GM12878 (cell line): ENCODE measurements around the gene SCTR. TPM values are rescaled to one million over a fixed set of nuclear protein-coding genes. Genes with fewer than 3 reads are reported as not detected.

Experiments
- ATAC-seq: fragments of 200-7000 bp; cut with Tn5 transposase; 3 replicates; pipeline ENCODE4 v1.9.1; 2020; ENCODE audit warnings: mild to moderate bottlenecking, moderate library complexity
- BruUV-seq: library from RNA; stranded (reverse); fragments of 400-500 nt; replicated peaks from 2 replicates; lab custom pipeline; 2021; lab: Mats Ljungman, UMichigan
- CTCF ChIA-PET: fragments of 300-600 bp; sonication (Branson Sonifier 250); formaldehyde crosslinking; extraction: SDS; loops from one replicate; lab custom pipeline; 2021; ENCODE audit warnings: inconsistent platforms; lab: Yijun Ruan, JAX
- POLR2A ChIA-PET: fragments of 350-600 bp; formaldehyde crosslinking; extraction: SDS; loops from one replicate; lab custom pipeline; 2021; ENCODE audit warnings: inconsistent platforms; lab: Charles Lee
- RAD21 ChIA-PET: fragments of 300-600 bp; sonication (Branson Sonifier 250); formaldehyde crosslinking; loops from one replicate; lab custom pipeline; 2023; ENCODE audit warnings: antibody characterized with exemption; ENCODE audit not compliant: unreplicated experiment; lab: Charles Lee
- SMC1A ChIA-PET: fragments of 300-600 bp; sonication (Branson Sonifier 250); formaldehyde crosslinking; loops from one replicate; lab custom pipeline; 2023; ENCODE audit not compliant: unreplicated experiment, uncharacterized antibody; lab: Charles Lee
- DNase-seq: peaks from one replicate; pipeline ENCODE4 v3.0.0-alpha.2; 2011; ENCODE audit warnings: low read depth, low spot score
- FAIRE-seq: peaks from 3 replicates; lab custom pipeline; 2011; peaks lifted over from hg19 to GRCh38; lab: Jason Lieb, UNC
- H2AFZ ChIP-seq: 2 replicates; pipeline ENCODE4 v1.6.0; 2011; ENCODE audit warnings: low read depth, low read length, control low read depth; ENCODE audit not compliant: control insufficient read depth
- H3K27ac ChIP-seq: 2 replicates; pipeline ENCODE4 v1.5.1; 2011; ENCODE audit warnings: control low read depth; ENCODE audit not compliant: control insufficient read depth, insufficient read depth
- H3K27me3 ChIP-seq, 2 experiments: replicated peaks in 1 of 2; 2 replicates each; pipeline versions ENCODE4 v1.6.0 to v1.6.1; 2011; ENCODE audit warnings: low read length in 1 of 2; ENCODE audit not compliant: control insufficient read depth in 2 of 2, insufficient read depth in 2 of 2
- H3K36me3 ChIP-seq, 2 experiments: 2 replicates each; pipeline ENCODE4 v1.5.1; 2011; ENCODE audit warnings: low read length in 1 of 2; ENCODE audit not compliant: control insufficient read depth in 2 of 2, insufficient read depth in 2 of 2
- H3K4me1 ChIP-seq: 2 replicates; pipeline ENCODE4 v1.6.1; 2011; ENCODE audit warnings: mild to moderate bottlenecking, low read length, moderate library complexity, mixed read lengths; ENCODE audit not compliant: control insufficient read depth, insufficient read depth
- H3K4me2 ChIP-seq: 2 replicates; pipeline ENCODE4 v1.6.0; 2011; ENCODE audit warnings: control low read depth; ENCODE audit not compliant: control insufficient read depth, insufficient read depth
- H3K4me3 ChIP-seq: fragments of 200-600 bp; sonication (generic); 2 replicates; pipeline ENCODE4 v1.5.1; 2016
- H3K79me2 ChIP-seq: 2 replicates; pipeline ENCODE4 v1.6.0; 2011; ENCODE audit warnings: low read length; ENCODE audit not compliant: control insufficient read depth, insufficient read depth
- H3K9ac ChIP-seq: 2 replicates; pipeline ENCODE4 v1.8.0; 2011; ENCODE audit warnings: low read length, control low read depth, mixed read lengths; ENCODE audit not compliant: control insufficient read depth, insufficient read depth
- H3K9me3 ChIP-seq: replicated peaks from 3 replicates; pipeline ENCODE4 v1.5.1; 2011; ENCODE audit warnings: mild to moderate bottlenecking, low read length; ENCODE audit not compliant: control insufficient read depth, insufficient read depth
- H4K20me1 ChIP-seq: 2 replicates; pipeline ENCODE4 v1.6.0; 2011; ENCODE audit not compliant: control insufficient read depth, insufficient read depth
- CEBPB ChIP-seq, 2 experiments: fragments of 150-350 bp in 1 of 2; IDR thresholded peaks; 2 replicates each; pipeline ENCODE4 v1.6.1; 2012 to 2014; ENCODE audit warnings: low read depth in 2 of 2, low read length in 2 of 2, borderline replicate concordance in 1 of 2, inconsistent platforms in 1 of 2
- CHD1 ChIP-seq: IDR thresholded peaks from 2 replicates; pipeline ENCODE4 v1.6.1; 2012; ENCODE audit warnings: low read depth, low read length, improper control_type of control experiment
- CREM ChIP-seq: IDR thresholded peaks from 2 replicates; pipeline ENCODE4 v1.6.1; 2014; ENCODE audit warnings: antibody characterized with exemption, low read depth
- EP300 ChIP-seq, 2 experiments: fragments of 150-350 bp in 1 of 2; IDR thresholded peaks; 2 replicates each; pipeline ENCODE4 v1.6.1; 2011 to 2012; ENCODE audit warnings: low read depth in 2 of 2, low read length in 2 of 2, borderline replicate concordance in 1 of 2, improper control_type of control experiment in 1 of 2, inconsistent platforms in 1 of 2; ENCODE audit not compliant: control insufficient read depth in 1 of 2
- HDAC6 ChIP-seq: fragments of 200-600 bp; sonication (generic); IDR thresholded peaks from one replicate; pipeline ENCODE4 v1.8.0; 2017; ENCODE audit warnings: antibody characterized with exemption; ENCODE audit not compliant: unreplicated experiment
- HSF1 ChIP-seq: fragments of 150-350 bp; IDR thresholded peaks from 2 replicates; pipeline ENCODE4 v1.6.1; 2014; ENCODE audit warnings: mild to moderate bottlenecking, low read depth, low read length
- IRF3 ChIP-seq: fragments of 450-650 bp; IDR thresholded peaks from 2 replicates; pipeline ENCODE4 v1.6.1; 2014; ENCODE audit warnings: mild to moderate bottlenecking
- MAX ChIP-seq: IDR thresholded peaks from 2 replicates; pipeline ENCODE4 v1.6.1; 2012; ENCODE audit warnings: low read depth, low read length, improper control_type of control experiment
- NBN ChIP-seq: fragments of 450-650 bp; IDR thresholded peaks from 2 replicates; pipeline ENCODE4 v1.6.1; 2016
- NRF1 ChIP-seq: conservative IDR thresholded peaks from 2 replicates; pipeline ENCODE4 v1.6.1; 2011; ENCODE audit warnings: mild to moderate bottlenecking, low read depth, low read length, improper control_type of control experiment
- PAX8 ChIP-seq: fragments of 450-650 bp; IDR thresholded peaks from 2 replicates; pipeline ENCODE4 v1.6.1; 2017; ENCODE audit warnings: mild to moderate bottlenecking, moderate library complexity
- POLR2A ChIP-seq: IDR thresholded peaks from 2 replicates; pipeline ENCODE4 v1.6.1; 2011; ENCODE audit warnings: low read depth, mild to moderate bottlenecking, low read length
- POLR2AphosphoS2 ChIP-seq: IDR thresholded peaks from 2 replicates; pipeline ENCODE4 v1.6.1; 2011; ENCODE audit warnings: low read depth, mild to moderate bottlenecking, low read length, improper control_type of control experiment, moderate library complexity
- SMC3 ChIP-seq: IDR thresholded peaks from 2 replicates; pipeline ENCODE4 v1.6.1; 2011; ENCODE audit warnings: low read length, improper control_type of control experiment, borderline replicate concordance
- TCF3 ChIP-seq: IDR thresholded peaks from 2 replicates; pipeline ENCODE4 v1.6.1; 2012; ENCODE audit warnings: low read depth, mild to moderate bottlenecking, low read length, borderline replicate concordance; ENCODE audit not compliant: insufficient read depth
- ZBTB33 ChIP-seq: fragments of 450-650 bp; IDR thresholded peaks from 2 replicates; pipeline ENCODE4 v1.6.1; 2017; ENCODE audit warnings: mild to moderate bottlenecking
- ZZZ3 ChIP-seq: IDR thresholded peaks from 2 replicates; pipeline ENCODE4 v1.6.1; 2011; ENCODE audit warnings: low read depth; ENCODE audit not compliant: control insufficient read depth, insufficient read length
- WGBS: methylation state at CpG from one replicate; pipeline ENCODE4 v1.1.6; 2016; ENCODE audit warnings: low lambda C conversion rate; ENCODE audit not compliant: insufficient replicate concordance, insufficient coverage; ENCODE audit errors: missing lambda C conversion rate; 5-methylcytosine and 5-hydroxymethylcytosine counted together
- in situ Hi-C: fragments of 300-500 bp; cut with MboI; formaldehyde crosslinking; loops from 9 replicates; pipeline ENCODE4 v1.14.3; 2018; ENCODE audit warnings: mixed read lengths
- intact Hi-C: fragments of 100-400 bp; cut with micrococcal nuclease; formaldehyde crosslinking; loops from one replicate; pipeline ENCODE4 v1.14.2; 2022; ENCODE audit not compliant: unreplicated experiment
- polyA plus RNA-seq, 11 experiments: library from polyadenylated mRNA; depleted of rRNA in 4 of 11; unstranded in 6 of 11; stranded (reverse) in 5 of 11; fragments of >200 nt; fragmentation: Nextera tagmentation in 4 of 11; fragmentation: Illumina TruSeq in 1 of 11; extraction: Ambion mirVana in 4 of 11; extraction: Trizol in 1 of 11; gene quantifications; 1 replicate in 1 of 11; 2 replicates in 10 of 11; pipeline versions ENCODE4 v1.2.1 to v1.2.3, GENCODE V29; 2011 to 2016; ENCODE audit warnings: inconsistent platforms in 2 of 11, missing spikeins in 2 of 11, low read depth in 1 of 11
- total RNA-seq, 4 experiments: library from RNA; depleted of rRNA in 3 of 4; stranded (reverse); fragments of >200 nt in 3 of 4; fragmentation: Illumina TruSeq in 1 of 4; extraction: Trizol in 1 of 4; gene quantifications; 2 replicates each; pipeline versions ENCODE4 v1.2.1 to v1.2.3, GENCODE V29; 2013 to 2021

The SCTR gene
- total and polyA plus RNA-seq, 10 of the 15 experiments (the other 5 are each of a cell fraction or from before 2014, with no cell fraction given) = 0.26 TPM; not detected in 9

GRCh38 chr2:119549241-119549640, 25.0 kb upstream of the SCTR start:
- TF ChIP-seq ZBTB33 = no peak
- no peak for TF ChIP-seq EP300 (IDR thresholded peaks at IDR 0.05; ENCODE audit: borderline replicate concordance in 1 of 2, control insufficient read depth in 1 of 2, low read depth in 2 of 2, low read length in 2 of 2)
- TF ChIP-seq PAX8 = no peak
- TF ChIP-seq SMC3 = no peak
- no peak for TF ChIP-seq CEBPB (IDR thresholded peaks at IDR 0.05; ENCODE audit: borderline replicate concordance in 1 of 2, low read depth in 2 of 2, low read length in 2 of 2)
- no peak for TF ChIP-seq HSF1
- no peak for TF ChIP-seq IRF3
- no peak for TF ChIP-seq NRF1
- TF ChIP-seq NBN = no peak
- no peak for TF ChIP-seq CREM
- TF ChIP-seq POLR2A = no peak
- no peak for TF ChIP-seq HDAC6
- no peak for TF ChIP-seq CHD1
- no peak for TF ChIP-seq POLR2AphosphoS2
- TF ChIP-seq ZZZ3 = no peak
- TF ChIP-seq MAX = no peak
- no peak for TF ChIP-seq TCF3
- TF ChIP-seq, all 136 proteins: peak for 0
- BruUV-seq = no TSS peak
- ChIA-PET CTCF (interaction anchor here (1.5 to 1.7 kb wide), 2 partner anchors 12 to 21 kb away, joined by 3 to 6 read pairs; no protein-coding TSS in a partner anchor), RAD21 (no interaction called here), POLR2A (no interaction called here), SMC1A (no interaction called here)
- no peaks in the 10 kb centered on the region; the same call in 1 of the 2 replicates for H3K4me1 ChIP-seq
- no peak overlapping the region for H3K4me2 ChIP-seq
- no peak overlapping the region for H3K4me3 ChIP-seq
- FAIRE-seq (no peak), ATAC-seq (no peak), DNase-seq (no peak)
- no peak overlapping the region for H3K9ac ChIP-seq
- no peaks in the 10 kb centered on the region for H4K20me1 ChIP-seq
- no peaks in the 10 kb centered on the region for H3K36me3 ChIP-seq
- H3K27ac ChIP-seq = no peak overlapping the region
- no peaks in the 10 kb centered on the region; a peak in 2 of 4 replicates for H3K27me3 ChIP-seq
- WGBS = 0% methylated on average over 1 of the region's 1 CpG
- H3K79me2 ChIP-seq = no peaks in the 10 kb centered on the region
- H2AFZ ChIP-seq = no peak overlapping the region
- intact Hi-C loops = no loop called here
- no peaks in the 10 kb centered on the region for H3K9me3 ChIP-seq
- in situ Hi-C loops = no loop called here
